Astrocyte (in vitro differentiated cells and primary cell): Measurements from ENCODE around the gene ESPNL.

Experiments used
- CTCF ChIP-seq: IDR thresholded peaks from 2 replicates; pipeline ENCODE4 v1.5.1; 2011; ENCODE audit warnings: low read depth, mild to moderate bottlenecking, inconsistent platforms, low read length, moderate library complexity; ENCODE audit not compliant: insufficient read depth
- EZH2 ChIP-seq: IDR thresholded peaks from 2 replicates; pipeline ENCODE4 v1.6.1; 2012; ENCODE audit warnings: mild to moderate bottlenecking, low read length, inconsistent platforms; ENCODE audit not compliant: insufficient read depth

- TF ChIP-seq CTCF, result no peak
- TF ChIP-seq EZH2, result no peak
These were observed 1.0 kb upstream of the ESPNL start for GRCh38 chr2:238098901-238099713.
